HG03521 (cell line): ENCODE results near the gene OR11A1.

Source experiments
- ATAC-seq: cut with Tn5 transposase; IDR thresholded peaks from one replicate; pipeline ENCODE4 v1.9.1; 2021; ENCODE audit warnings: mild to moderate bottlenecking, moderate library complexity; ENCODE audit not compliant: unreplicated experiment

OR11A1 gene

GRCh38 chr6:29399525-29399924 lies 57.3 kb downstream of the OR11A1 start:
- ATAC-seq: no peak

DNA sequence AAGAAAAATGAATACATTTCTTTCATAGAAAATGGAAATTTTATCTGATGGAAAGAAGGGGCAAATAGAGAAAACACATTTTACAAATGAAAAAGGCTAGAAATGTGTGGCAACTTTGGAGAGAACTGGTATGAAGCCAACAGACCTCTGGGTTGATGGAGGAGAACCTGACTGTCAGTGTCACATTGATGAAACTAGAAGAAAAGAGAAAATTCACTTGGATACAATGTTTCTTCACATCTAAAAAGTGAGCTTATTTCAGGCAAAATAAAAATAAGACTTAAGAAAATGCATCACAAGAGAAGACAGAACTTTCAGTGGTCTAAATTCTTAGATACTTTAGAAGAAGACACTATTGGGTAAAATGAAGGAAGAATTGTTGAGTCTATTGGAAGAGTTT lies 61.5 kb downstream of the OR11A1 start, which contains the start of gene OR12D2:
OR12D2 (plus strand) TSS at position 301 of the 400 bp plus-strand sequence. CDS start 1,069 bp downstream, outside the sequence.
- ATAC-seq: no peak

- ATAC-seq: no peak
These were observed 68.3 kb downstream of the OR11A1 start for GRCh38 chr6:29388533-29388932.

DNA sequence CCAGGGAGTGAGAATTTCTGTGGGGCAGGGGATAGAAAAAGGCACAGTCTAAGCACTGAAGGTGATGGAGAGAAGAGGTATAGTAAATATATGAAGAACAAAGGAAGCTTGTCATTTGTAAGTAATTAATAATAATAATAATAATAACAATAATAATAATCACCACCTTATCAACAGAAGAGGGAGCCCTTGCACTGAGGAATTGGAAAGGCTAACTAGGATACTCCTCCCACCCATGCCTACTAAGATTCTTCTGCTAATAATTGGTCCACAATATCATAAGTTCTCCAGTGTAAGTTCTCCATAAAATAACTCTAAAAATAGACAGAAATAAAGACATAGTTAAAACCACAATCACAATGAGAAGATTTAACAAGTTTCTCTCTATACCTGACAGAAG lies 80.9 kb downstream of the OR11A1 start:
- no peak for ATAC-seq
